GM15510 (cell line): ENCODE measurements around the gene MBNL1.

ENCODE experiments used
- POLR2A ChIP-seq: IDR thresholded peaks from 3 replicates; pipeline ENCODE4 v1.6.1; 2011; ENCODE audit warnings: borderline replicate concordance; ENCODE audit not compliant: insufficient read length; ENCODE audit errors: extremely low read depth

Gene MBNL1

DNA sequence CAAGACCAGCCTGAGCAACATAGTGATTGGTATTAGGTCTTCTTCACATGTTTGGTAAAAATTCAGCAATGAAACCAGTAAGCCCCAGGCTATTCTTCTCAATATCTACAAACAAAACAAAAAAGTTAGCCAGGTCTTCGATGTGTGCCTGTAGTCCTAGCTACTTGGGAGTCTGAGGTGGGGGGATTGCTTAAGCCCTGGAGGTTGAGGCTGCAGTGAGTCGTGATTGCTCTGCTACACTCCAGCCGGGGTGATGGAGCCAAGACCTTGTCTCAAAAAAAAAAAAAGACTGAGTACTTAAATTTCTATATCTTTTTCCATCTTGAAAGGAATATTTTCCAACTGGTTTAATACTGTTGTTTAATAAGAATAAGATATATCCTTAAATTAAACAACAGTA lies 106.8 kb downstream of the MBNL1 start:
- TF ChIP-seq POLR2A: no peak

DNA sequence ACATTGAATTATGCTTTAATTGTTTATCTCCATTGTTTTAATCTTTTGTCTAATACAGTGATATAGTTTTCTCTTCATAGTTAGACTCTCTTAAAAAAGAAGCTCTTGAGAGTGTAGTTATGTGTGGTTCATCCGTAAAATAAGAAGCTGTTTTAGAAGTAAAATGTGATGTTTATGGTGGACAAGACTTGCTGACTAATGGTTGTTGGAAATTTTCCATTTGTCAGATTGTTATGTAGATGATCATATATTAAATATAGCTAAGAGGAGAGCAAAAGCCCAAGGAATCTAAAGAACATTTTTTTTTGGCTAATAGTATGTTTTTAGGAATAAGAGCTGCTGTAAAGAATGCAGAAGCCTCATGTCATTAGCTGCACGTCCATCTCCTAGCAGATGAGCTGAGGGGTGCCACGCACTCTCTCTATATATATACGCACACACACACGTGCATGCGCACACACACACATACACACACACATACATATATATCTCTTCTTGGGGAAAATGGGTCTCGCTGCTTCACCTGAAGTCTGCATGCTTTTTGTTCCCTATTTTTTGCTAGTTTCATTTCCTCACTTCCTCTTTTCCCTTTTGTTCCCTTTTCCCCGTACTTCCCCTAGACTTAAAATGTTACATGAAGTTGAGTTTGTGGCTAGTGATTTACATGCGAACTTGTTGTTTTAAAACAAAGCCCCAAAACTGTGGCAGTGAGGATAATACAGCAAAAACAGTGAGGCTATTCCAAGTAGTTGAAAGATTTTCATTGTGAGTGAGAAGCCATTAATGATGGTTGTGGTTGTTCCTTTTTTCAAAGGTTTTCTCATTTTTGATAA lies 107.8 kb downstream of the MBNL1 start:
- TF ChIP-seq POLR2A: peak; percentile 42

DNA sequence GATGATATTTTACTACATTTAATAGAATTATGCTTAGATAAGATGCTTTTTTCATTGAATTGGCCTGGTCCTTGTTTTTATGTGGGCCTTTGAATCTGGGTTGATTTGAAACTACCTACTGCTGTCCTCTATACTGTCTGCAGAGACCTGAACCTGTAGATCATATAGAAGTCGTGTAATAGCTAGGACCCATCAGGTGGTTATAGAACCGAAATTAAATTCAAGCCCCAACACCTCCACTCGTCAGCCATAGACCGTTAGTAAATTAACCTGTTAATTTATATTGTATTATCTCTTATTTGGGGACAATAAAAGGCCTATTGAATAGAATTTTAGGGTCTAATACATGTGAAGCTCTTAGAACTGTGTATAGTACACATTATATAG lies 108.4 kb downstream of the MBNL1 start:
- TF ChIP-seq POLR2A: no peak

DNA sequence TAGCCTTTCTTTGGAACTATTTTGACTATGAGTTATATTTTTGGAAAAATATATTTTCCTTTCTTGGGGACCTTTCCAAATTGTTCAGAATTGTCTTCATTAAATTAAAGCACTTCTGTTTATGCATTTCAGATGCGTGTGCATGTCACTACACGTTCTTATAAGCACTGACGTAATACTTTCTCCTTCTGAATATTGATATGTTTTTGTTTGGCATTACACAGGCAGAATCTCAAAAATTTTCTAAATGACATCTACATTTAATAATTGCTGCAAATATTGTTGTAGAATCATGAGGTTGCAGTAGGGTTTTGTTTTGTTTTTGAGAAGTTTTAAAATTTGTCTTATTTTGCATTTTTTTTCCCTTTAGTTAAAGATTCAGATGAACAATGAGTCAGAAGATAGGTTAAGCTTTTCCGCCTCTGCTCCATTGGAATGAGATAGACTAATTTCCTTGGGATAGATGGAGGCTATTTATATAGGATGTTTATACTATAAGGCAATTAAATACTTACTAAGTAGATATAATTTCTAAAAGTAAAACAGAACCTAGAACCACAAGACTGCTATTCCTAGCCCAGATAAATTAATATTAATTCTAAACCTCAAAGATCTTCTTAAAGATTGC lies 110.8 kb downstream of the MBNL1 start:
- TF ChIP-seq POLR2A: no peak

DNA sequence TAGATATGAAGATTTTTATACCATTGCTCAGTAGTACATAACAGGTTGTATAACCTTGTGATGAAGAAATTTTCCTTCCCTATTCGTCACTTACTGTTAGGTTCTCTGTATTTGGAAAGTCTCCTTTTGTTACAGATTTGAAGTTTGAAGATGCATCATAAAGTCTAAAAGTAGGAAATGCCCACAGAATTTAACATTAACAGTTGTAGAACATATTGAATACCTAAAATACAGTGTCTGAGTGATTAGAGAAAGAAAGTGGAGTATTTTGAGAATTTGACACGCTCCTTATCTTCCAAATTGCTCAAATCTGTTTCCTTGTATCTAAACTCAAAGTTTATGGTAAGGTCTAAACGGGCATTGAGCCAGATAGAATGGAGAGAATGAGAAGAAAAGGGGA lies 111.3 kb downstream of the MBNL1 start:
- no peak for TF ChIP-seq POLR2A

DNA sequence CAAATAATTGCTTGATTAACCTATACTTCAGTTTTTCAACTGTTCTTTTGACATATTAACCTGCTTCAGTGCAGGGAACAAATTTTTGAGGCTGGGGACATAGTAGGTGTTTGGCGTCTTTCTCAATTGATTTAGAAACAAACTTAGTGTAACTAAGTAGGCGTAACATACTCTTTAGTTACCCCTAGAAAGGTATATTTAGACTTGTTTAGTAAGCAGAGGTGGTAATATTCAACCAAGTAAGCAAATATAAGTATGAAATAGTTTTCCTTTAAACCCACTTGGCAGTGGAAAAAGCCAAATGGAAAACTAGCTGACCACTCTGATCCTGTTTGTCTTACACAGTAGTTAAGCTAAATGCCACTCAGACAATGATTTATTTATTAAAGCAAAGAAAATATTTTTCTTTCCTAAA lies 113.2 kb downstream of the MBNL1 start:
- no peak for TF ChIP-seq POLR2A

DNA sequence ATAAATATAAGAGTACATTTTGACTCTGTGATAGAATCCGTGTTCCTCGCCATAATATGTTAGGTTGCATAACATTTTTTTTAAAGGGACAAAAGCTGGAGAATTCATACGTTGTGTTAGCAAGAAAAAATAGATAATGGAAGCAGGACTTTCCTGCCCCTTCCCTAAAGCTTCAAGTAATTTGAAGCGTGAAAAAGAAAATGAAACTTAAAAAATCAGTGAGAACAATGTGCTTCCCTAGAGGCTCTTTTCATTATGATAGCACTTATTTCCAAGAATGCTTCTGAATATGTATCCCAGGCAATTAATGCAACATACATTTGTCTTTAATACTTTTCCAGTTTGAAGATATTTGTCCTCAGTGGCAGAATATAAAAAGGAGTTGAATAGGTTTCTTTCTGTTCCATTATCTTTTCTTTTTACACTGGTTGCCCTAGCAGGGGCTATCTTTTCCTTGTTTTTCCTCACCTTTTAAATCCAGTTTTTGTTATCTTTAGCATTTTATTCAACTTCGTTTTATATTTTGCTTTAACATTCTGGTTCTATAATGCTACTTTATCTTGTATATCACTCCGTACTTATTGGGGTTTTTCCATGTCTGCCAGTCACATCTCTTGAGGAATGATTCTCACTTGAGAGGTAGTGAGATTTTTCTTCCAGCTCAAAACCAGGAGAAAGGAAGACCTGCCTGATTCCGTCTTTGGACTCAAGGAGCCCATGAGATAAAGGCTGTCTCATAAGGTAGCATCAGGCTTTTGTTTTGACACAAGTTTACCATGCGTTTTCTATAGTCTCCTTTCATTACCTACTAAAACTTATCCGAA lies 113.8 kb downstream of the MBNL1 start:
- no peak for TF ChIP-seq POLR2A

DNA sequence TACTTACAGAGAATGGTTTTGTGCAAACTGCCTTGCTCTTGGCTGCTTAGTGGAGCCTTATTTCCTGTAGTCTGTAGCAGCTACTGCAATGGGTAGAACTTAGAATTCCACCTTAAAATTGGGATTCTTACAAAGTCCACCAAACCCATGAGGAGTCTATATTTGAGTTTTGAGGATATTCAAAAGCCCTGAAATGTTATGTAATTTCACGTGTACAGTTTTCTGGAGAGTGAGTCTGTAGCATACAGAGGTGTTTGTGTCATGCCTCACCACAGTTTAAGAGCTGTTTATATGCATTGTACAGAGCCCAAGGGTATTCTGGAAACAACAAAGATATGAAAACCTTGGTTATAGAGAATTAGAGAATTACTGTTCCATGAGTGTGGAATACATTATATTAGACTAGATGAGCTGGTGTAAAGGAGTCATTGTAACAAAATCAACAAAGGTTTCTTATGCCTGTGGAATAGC lies 114.4 kb downstream of the MBNL1 start:
- TF ChIP-seq POLR2A: no peak

DNA sequence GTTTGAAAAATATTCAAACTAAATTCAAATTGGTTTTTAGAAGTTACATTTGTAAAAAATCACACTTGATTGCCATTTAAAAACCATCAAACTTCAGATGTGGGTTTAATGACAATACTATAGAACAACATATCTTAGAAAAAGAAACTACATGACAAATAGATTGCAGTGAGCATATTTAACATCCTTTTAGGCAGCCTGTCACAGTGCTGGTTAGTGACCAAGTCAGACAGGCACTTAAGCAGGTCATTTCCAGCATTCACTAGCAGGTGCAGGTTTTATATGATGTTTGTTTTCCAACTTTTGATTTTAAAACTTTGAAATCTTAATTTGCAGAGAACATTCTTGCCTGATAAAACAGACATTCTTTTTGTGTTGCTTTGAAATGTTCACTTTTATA lies 115.7 kb downstream of the MBNL1 start:
- TF ChIP-seq POLR2A: no peak

DNA sequence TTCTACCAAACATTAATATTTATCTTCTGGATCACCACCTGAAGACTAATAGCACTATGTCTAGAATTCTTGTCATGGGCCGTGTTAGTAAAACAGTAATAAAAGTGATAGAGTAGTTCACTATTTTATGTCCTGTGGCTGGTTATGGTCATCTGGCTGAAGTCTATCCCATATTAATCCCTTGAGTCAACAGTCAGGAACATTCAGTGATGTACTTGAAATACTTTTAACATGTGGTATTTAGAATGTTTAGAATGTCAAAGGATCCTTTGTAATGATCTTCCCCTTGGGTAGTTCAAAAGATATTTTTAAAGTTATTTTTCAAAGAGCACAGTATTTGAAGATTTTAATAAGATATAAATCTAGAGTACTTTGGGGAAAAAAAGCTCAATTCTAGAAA lies 117.0 kb downstream of the MBNL1 start:
- TF ChIP-seq POLR2A: no peak

DNA sequence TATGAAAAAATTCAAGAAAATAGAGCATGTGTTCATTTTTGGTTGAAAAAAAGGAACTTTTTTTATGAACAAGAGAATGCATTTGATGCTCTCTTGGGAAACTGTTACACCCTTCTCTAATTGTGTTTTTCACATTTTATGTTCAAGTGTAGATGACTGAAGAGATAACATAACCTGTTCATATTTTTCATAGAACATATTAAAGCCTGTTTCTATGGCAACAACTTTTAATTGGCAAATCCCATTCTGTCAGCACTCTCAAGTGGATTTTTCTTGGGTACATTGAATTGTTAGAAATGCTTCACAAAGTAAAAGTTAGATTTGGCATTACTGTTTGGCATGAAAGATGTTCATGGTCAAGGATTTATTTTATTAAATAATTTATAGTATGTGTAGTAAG lies 117.5 kb downstream of the MBNL1 start:
- no peak for TF ChIP-seq POLR2A

DNA sequence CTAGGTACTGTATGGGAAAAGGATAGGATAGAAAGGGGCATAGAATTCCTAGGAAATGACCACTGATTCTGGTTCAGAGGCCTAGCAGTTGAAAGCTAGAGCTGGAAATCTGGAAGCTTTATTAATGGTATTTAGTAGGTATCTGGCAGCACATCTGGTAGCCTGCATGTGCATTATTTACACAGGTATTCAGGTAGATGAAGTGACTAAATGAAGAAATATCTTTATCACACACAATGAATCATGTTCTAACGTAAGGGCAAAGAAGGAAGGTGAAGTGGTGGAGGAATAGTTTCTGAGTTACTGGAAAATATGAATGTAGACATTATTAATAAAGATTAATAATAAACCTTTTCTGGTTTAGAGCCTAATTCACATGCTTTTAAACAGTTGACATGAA lies 119.9 kb downstream of the MBNL1 start:
- TF ChIP-seq POLR2A: no peak

DNA sequence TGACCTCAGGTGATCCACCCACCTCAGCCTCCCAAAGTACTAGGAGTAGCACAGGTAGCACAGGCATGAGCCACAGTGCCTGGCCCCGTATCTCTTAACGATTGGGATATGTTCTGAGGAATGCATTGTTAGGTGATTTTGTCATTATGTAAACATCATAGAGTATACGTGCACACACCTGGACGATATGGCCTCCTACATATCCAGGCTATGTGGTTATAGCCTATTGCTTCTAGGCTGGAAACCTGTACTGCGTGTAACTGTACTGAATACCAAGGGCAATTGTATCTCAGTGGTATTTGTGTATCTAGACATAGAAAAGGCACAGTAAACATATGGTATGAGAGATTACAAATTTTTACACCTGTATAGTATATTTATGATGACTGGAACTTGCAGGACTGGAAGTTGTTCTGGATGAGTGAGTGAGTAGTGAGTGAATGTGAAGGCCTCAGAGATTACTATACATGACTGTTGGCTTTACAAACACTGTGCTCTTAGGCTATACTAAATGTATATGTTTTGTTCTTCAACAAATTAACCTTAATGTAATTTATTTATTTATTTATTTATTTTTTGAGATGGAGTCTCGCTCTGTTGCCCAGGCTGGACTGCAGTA lies 120.7 kb downstream of the MBNL1 start:
- TF ChIP-seq POLR2A: no peak

DNA sequence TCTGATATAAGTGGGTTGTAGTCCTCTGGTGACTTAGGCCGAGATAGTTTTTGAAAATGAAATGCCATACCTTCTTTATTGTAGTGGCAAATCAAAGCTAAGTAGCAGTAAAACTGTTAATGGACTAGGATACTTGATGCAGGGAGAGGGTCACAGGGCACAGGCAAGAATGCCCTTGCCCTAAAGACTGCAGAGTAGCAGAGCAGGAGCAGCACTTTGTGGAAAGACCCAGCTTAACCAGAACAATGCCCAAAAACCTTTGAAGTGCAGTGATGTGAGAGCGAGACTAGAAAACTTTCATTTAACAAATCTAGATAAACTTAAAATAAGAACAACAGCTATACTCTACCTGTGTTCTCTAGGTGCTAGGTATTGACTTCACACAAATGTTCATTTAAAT lies 121.9 kb downstream of the MBNL1 start:
- TF ChIP-seq POLR2A: no peak

DNA sequence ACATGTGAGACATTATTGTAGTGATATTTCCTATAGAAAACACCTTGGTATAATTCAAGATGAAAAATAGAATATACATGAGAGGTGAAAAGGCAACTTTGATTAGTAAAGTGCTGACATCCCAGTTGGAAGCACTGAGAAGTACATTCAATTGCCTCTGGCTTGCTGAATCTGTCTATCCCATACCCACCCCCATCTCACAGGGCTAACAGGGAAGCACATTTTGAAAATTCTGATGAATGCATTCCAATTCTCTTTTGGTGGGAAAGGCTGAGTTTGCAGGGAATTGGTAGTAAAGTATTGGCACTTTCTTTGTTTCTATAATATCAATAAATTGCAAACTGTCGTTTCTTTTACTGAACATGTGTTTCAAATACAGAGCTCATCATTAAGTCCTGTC lies 122.9 kb downstream of the MBNL1 start:
- no peak for TF ChIP-seq POLR2A
